PC-9 (cell line): ENCODE data around the gene DPEP2NB. TPM values are rescaled to one million over a fixed set of nuclear protein-coding genes. Genes with fewer than 3 reads are reported as not detected.

Source experiments
- total RNA-seq: library from RNA; stranded (reverse); gene quantifications from 2 replicates; pipeline ENCODE4 v1.2.3, GENCODE V29; 2021

Gene DPEP2NB
- total RNA-seq, 1 experiment from 2014 or later = not detected

Other genes with a start within 250 kb of the DPEP2NB start
- 16.1 and 21.0 TPM in 2 replicates for gene RANBP10, start 209.4 kb downstream of the DPEP2NB start, total RNA-seq
- 1.9 and 2.2 TPM in 2 replicates for gene TSNAXIP1, start 209.0 kb downstream of the DPEP2NB start, total RNA-seq
- gene THAP11, start 173.6 kb downstream of the DPEP2NB start, total RNA-seq = 18.9 and 23.2 TPM in 2 replicates
- gene NUTF2, start 169.0 kb downstream of the DPEP2NB start, total RNA-seq = 94.2 and 147 TPM in 2 replicates
- gene CENPT, start 168.2 kb downstream of the DPEP2NB start, total RNA-seq = 32.7 and 33.8 TPM in 2 replicates
- 48.8 and 52.7 TPM in 2 replicates for gene EDC4, start 142.9 kb downstream of the DPEP2NB start, total RNA-seq
- gene NRN1L, start 131.0 kb downstream of the DPEP2NB start, total RNA-seq = 1.3 TPM in 1 of 2 replicates, not detected in the other
- gene PSKH1, start 122.7 kb downstream of the DPEP2NB start, total RNA-seq = 25.8 and 28.4 TPM in 2 replicates
- 1.3 and 1.7 TPM in 2 replicates for gene CTRL, start 84.0 kb downstream of the DPEP2NB start, total RNA-seq
- gene PSMB10, start 79.1 kb downstream of the DPEP2NB start, total RNA-seq = 39.5 and 56.2 TPM in 2 replicates
- 10.0 and 11.9 TPM in 2 replicates for gene LCAT, start 71.8 kb downstream of the DPEP2NB start, total RNA-seq
- gene SLC12A4, start 47.3 kb downstream of the DPEP2NB start, total RNA-seq = 24.2 and 27.0 TPM in 2 replicates
- not detected in 2 replicates for gene DPEP3, start 35.4 kb downstream of the DPEP2NB start, total RNA-seq
- gene DPEP2, start 16.4 kb downstream of the DPEP2NB start, total RNA-seq = not detected in 2 replicates
- gene DDX28, start 7.3 kb upstream of the DPEP2NB start, total RNA-seq = 6.3 and 7.5 TPM in 2 replicates
- gene DUS2, start 7.4 kb upstream of the DPEP2NB start, total RNA-seq = 25.4 and 29.7 TPM in 2 replicates
- gene NFATC3, start 69.5 kb upstream of the DPEP2NB start, total RNA-seq = 37.2 and 43.7 TPM in 2 replicates
- gene ESRP2, start 220.2 kb upstream of the DPEP2NB start, total RNA-seq = 36.4 and 45.0 TPM in 2 replicates
- gene PLA2G15, start 229.5 kb upstream of the DPEP2NB start, total RNA-seq = 13.4 and 14.0 TPM in 2 replicates
- 28.6 and 44.7 TPM in 2 replicates for gene SLC7A6, start 248.6 kb upstream of the DPEP2NB start, total RNA-seq